HG03066 (cell line): ENCODE measurements around the gene SRR.
A peak's percentile ranks its signal among the peaks of the same experiment; 100 is the strongest.
"Not testable (repeated sequence)": the region's sequence is repeated elsewhere in the genome, so short reads cannot be mapped to it uniquely, and the experiment has no call there.

Experiments
- ATAC-seq: cut with Tn5 transposase; IDR thresholded peaks from one replicate; pipeline ENCODE4 v1.9.1; 2021; ENCODE audit warnings: low read depth; ENCODE audit not compliant: unreplicated experiment

The SRR gene

GRCh38 chr17:2289878-2290478 is 13.8 kb upstream of the SRR start:
- ATAC-seq: no peak

GRCh38 chr17:2292100-2292499 is 11.7 kb upstream of the SRR start:
- ATAC-seq: no peak

- no peak for ATAC-seq
Measured at GRCh38 chr17:2295575-2295974, 8.2 kb upstream of the SRR start.

GRCh38 chr17:2297023-2297422 is 6.7 kb upstream of the SRR start:
- ATAC-seq: no peak

- ATAC-seq: no peak
Measured at GRCh38 chr17:2299136-2299535, 4.6 kb upstream of the SRR start.

GRCh38 chr17:2299756-2300155 is 4.0 kb upstream of the SRR start:
- ATAC-seq: no peak

- peak; percentile 18 for ATAC-seq
Measured at GRCh38 chr17:2302778-2303203, 959 bp upstream of the SRR start.

- ATAC-seq: no peak
Measured at GRCh38 chr17:2304931-2305330, 1.2 kb downstream of the SRR start.

GRCh38 chr17:2309338-2310154 is 5.8 kb downstream of the SRR start:
- no peak for ATAC-seq

- no peak for ATAC-seq
Measured at GRCh38 chr17:2312736-2313135, 9.0 kb downstream of the SRR start.

- not testable (repeated sequence) for ATAC-seq
Measured at GRCh38 chr17:2316916-2317205, 13.1 kb downstream of the SRR start.

GRCh38 chr17:2317796-2318195 is 14.0 kb downstream of the SRR start:
- ATAC-seq: no peak

- no peak for ATAC-seq
Measured at GRCh38 chr17:2319051-2319450, 15.3 kb downstream of the SRR start.

- no peak for ATAC-seq
Measured at GRCh38 chr17:2321399-2321798, 17.6 kb downstream of the SRR start.

- no peak for ATAC-seq
Measured at GRCh38 chr17:2323629-2324314, 20.0 kb downstream of the SRR start.

- no peak for ATAC-seq
Measured at GRCh38 chr17:2331303-2331702, 27.6 kb downstream of the SRR start.

GRCh38 chr17:2335726-2336214 is 32.0 kb downstream of the SRR start:
- no peak for ATAC-seq

GRCh38 chr17:2336215-2336851 is 32.6 kb downstream of the SRR start, which contains the start of gene TSR1:
TSR1 (minus strand) TSS chr17:2336457; CDS start chr17:2336427, 30 bp downstream.
- ATAC-seq: peak; percentile 78

GRCh38 chr17:2336852-2337543 is 33.2 kb downstream of the SRR start, which contains the start of gene SGSM2:
SGSM2 (plus strand) TSS chr17:2337501; CDS start chr17:2337689, 188 bp downstream.
- no peak for ATAC-seq

GRCh38 chr17:2337544-2338314 is 34.0 kb downstream of the SRR start:
- no peak for ATAC-seq
